GM21619 (cell line): ENCODE results near the gene CCDC178.
"Not testable (repeated sequence)": the region's sequence is repeated elsewhere in the genome, so short reads cannot be mapped to it uniquely, and the experiment has no call there.

Experiments used
- ATAC-seq: cut with Tn5 transposase; IDR thresholded peaks from one replicate; pipeline ENCODE4 v1.9.1; 2021; ENCODE audit not compliant: unreplicated experiment

The CCDC178 gene, protein sequence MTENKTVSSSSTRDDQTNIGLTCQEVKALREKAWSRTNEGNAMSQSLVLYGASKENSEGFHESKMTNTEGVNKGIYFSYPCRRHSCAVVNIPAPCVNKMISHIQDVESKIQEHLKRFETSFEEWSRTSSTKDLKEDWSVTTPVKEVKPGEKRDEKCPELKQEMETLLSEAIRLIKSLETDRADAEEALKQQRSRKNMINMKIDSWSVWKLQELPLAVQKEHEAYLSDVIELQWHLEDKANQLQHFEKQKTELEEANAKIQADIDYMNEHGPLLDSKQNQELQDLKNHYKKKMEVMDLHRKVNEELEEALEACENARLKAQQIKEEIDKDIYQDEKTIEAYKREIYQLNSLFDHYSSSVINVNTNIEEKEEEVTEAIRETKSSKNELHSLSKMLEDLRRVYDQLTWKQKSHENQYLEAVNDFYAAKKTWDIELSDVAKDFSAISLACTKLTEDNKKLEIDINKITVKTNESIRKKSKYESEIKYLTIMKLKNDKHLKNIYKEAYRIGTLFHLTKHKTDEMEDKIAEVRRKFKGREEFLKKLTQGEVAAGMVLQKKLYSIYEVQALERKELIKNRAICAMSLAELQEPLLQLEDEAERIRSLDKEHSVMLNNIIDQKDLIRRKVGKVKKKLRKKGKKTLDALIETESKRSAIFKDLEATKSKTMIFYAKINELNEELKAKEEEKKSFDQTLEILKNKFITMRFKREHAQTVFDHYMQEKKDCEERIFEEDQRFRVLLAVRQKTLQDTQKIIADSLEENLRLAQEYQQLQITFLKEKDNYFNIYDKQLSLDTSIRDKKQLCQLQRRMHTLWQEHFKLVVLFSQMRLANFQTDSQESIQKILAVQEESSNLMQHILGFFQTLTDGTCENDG

GRCh38 chr18:33440060-33441043 lies at the start of gene CCDC178:
TSS of gene CCDC178 (minus strand) at chr18:33440721. CDS start at chr18:33412088, 28,633 bp downstream.
- no peak for ATAC-seq

DNA sequence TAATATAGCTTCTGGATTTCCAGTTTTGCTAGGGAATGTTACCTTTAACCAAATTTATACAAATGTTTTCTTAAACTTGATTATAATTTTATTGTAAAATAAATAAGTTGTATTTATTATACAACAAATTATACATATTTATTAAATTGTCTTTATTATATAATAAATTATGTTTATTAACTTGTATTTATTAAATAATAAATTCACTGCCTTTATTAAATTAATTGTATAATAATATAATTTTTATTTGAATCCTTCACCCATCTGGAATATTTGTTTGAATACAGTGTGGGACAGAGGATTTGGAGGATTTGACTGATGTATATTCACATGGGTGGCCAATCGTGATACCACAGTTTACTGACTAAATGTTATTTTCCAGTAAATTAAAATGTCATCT lies 43.4 kb upstream of the CCDC178 start:
- no peak for ATAC-seq

DNA sequence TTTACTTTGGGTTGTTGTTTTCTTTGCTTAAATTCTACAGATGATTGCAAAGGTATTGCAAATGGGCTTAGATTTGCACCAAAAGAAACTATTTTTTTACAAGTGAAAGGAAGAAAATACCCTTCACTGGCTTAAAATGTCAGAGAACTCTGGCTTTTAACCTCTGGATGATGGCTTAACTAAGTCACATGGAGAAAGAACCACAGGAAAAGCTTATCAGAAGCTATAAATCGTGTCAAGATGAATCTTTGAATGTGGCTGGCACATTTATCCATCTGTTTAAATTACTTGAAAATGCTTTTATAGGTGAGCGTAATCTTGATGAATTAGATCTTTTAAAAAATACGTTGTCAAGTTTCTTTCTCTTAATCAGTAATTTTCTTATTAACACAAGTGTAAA lies 32.0 kb upstream of the CCDC178 start:
- no peak for ATAC-seq

DNA sequence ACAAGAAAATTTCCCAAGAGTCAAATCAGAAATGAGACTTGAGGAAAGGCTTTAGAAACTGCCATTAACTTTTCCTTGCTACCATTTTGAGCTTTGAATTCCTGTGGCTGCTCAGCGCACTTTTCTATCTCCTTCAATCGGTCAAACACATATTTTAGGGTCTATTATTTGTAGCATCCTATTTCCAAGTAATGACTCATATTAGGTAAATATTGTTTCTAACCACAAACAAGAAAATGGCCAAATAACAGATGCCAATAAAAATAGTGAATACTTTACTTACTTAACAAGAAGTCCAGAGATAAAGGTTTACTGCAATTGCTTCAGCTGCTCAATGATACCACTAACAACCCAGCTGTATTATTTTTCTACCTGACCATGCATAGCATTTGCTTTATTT lies 29.7 kb upstream of the CCDC178 start:
- ATAC-seq: no peak

DNA sequence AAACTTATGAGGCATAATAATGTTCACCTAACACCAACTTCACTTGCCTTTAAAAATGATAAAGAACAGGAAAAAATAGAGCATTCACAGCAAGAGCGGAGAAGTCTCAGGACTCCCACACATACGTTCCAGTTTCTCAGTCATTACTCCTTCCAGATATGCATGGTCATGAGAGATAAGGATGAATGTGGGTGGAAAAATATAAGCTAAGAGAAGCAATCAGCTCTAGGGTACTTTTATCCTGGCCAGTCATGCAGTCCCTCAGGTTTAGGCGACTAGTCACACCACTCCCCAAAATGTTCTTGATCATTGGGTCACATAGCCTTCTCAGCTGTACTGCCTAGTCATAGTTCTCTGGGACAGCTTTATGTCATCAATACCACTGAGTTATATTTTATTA lies 29.2 kb upstream of the CCDC178 start:
- ATAC-seq: no peak

- ATAC-seq: no peak
Measured at GRCh38 chr18:33467531-33467930, 27.0 kb upstream of the CCDC178 start.

DNA sequence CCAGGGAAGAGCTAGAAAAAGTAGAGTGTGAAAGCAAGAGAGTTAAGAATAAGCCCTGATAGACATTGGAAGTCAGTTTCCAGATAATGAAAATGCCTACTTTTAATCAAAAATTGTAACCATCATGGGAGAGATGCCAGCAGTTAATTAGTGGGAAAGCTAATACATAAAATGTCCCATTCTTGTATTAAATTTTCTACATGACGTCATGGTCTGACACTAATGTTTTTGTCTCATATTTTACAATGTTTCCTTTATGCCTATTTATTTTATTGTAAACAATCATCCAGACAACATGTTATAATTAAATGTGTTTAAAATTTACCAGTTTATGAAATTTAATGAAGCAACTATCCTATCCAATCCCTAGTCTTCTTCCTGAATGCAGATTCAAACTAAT lies 26.3 kb upstream of the CCDC178 start:
- ATAC-seq: no peak

GRCh38 chr18:33460681-33461080 lies 20.2 kb upstream of the CCDC178 start:
- no peak for ATAC-seq

GRCh38 chr18:33459612-33460011 lies 19.1 kb upstream of the CCDC178 start:
- ATAC-seq: no peak

GRCh38 chr18:33446604-33447003 lies 6.1 kb upstream of the CCDC178 start:
- no peak for ATAC-seq

DNA sequence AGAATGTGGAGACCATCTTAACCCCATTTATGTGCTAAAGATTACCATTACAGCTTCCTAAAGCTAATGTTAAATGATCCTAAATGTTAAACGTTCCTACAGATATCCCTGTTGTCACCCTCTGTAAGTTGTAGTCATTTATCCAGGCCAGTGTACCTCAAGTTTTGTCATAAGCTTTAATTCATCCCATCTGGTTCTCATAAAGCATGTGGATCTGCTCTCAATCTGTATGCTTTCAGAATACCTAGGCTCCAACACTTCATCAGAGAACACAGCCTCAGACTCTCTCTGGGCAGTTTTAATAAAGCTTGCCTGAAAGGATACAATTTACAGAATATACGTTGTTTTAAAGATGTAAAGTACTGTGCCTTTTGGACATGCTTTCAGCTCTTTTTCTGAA lies 4.2 kb upstream of the CCDC178 start:
- ATAC-seq: no peak

GRCh38 chr18:33432857-33433256 lies 7.7 kb downstream of the CCDC178 start:
- no peak for ATAC-seq

DNA sequence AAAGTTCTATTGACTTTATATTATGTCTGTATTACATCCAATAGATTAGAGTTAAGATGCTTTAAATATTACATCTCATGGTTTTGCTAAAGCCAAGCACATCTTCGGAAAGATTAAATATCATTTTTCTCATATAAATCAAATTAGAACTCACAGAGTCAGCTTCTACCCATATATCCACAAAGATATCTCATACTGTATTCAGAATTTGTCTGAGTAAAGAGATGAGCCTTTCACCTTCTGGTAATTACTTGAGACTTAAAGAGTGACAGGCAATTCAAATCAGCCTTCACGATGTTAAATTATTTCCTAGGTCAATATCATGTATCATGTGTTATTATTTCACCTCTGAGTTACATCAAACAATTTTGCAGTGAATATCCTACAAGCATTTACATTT lies 13.0 kb downstream of the CCDC178 start:
- no peak for ATAC-seq

DNA sequence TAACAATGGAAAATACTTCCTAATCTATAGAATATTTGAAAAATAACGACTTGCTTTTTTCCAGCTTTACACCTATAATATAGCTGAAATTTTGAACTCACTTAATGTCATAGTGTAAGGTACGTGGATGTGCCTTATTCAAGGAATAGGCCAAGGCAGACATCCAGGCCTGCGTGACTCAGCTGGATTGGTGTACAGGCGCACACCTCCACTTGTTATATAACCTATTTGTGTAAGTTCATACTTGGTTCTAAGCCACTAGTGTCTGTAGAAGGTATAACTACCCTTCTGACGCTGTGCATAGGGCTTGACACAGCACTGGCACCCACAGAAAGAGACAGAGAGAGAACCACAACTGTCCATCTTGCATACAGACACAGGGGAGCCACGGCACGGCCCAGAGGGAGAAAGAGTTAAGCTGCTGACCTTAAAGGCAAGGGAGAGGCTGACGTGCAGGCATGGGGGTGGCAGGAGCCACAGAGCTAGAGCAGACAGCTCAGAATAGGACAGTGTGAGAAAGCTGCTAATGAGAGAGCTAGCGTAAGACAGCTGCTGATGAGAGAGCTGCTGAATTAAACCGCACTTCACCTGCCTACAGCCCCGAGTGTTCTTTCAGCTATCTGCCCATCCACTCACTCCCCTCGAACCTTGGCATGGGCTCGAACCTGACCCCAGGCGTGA lies 16.1 kb downstream of the CCDC178 start:
- no peak for ATAC-seq

DNA sequence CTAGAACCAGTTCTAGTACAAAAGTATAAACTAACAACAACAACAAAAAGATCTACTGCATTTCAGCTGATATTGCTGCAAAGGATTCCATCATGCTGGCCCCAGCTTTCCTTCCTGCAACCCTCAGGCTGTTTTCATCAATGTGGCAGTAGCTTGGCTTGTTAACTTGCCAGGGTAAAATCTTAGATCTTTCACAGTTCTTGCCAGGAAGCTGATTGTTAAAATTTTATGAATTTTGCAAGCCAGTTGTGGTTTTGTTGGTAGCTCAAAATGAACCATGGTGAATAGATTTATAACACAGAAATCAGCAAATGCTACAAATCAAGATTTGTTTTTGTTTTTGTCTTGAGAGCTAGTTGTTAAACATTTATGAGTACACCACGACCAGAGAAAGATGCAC lies 19.3 kb downstream of the CCDC178 start:
- no peak for ATAC-seq

DNA sequence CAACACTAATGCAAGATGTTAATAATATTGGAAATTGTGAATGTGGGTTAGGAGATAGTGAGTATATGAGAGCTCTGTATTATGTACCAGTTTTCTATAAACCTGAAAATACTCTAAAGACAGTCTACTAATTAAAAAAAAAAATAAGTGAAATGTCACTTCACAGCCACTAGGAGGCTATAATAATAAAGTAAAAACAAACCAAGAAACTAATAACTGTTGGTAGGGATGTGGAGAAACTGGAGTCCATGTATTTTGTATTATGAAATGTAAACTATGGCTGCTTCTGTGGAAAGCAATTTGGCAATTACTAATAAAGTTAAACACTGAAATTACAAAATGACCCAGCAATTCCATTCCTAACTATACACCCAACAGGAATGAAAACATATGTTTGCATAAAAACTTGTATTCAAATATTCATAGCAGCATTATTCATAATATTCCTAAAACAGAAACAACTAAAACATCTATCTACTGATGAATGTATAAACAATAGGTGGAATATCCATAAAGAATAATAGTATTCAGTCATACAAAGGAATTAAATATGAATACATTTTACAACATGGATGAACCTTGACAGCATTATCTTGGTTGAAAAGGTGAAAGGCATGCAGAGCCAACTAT lies 36.2 kb downstream of the CCDC178 start:
- ATAC-seq: peak; percentile 54

DNA sequence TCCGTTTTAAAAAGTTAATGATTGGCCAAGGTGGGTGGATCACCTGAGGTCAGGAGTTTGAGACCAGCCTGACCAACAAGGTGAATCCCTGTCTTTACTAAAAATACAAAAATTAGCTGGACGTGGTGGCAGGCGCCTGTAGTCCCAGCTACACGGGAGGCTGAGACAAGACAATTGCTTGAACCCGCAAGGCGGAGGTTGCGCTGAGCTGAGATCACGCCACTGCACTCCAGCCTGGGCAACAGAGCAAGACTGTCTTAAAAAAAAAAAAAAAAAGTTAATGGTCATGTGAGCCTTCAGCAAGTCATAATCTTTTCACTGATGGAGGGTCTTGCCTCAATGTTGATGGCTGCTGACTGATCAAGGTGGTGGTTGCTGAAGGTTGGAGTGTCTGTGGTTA lies 41.6 kb downstream of the CCDC178 start:
- ATAC-seq: not testable (repeated sequence)

- no peak for ATAC-seq
Measured at GRCh38 chr18:33375829-33376228, 64.7 kb downstream of the CCDC178 start.

DNA sequence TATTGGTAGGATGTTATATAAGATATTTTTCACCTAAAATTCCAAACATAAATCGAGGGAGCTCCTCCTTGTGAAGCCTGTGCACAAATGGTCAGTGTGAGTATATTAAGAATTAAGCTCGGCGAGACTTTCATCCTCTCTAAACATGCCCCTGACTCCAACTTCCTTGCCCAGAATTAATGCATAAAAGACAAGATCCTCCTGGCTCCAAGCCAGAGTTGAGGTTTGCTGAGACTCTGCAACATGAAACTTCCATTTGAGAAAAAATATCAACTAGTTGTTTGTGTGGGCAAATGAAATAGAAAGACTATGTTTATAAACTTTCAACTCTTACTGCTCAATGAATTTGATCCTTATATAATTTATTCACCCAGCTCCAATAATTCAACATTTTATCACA lies 68.1 kb downstream of the CCDC178 start:
- ATAC-seq: no peak
